ENCODE measurements around the gene HIVEP3.

HIVEP3 gene

GRCh38 chr1:41517062-41517438 is 401.7 kb downstream of the HIVEP3 start:
- TF ChIP-seq POLR2AphosphoS5 (IDR thresholded peaks at IDR 0.05; ENCODE audit: low read depth, low read length) (no peak), SIN3A (IDR thresholded peaks at IDR 0.05; ENCODE audit: borderline replicate concordance, insufficient read depth, low read length) (no peak)

GRCh38 chr1:41516168-41517061 is 402.3 kb downstream of the HIVEP3 start:
- TF ChIP-seq SIN3A (IDR thresholded peaks at IDR 0.05; ENCODE audit: borderline replicate concordance, insufficient read depth, low read length) (no peak), FOXP2 (optimal IDR thresholded peaks at IDR 0.05; ENCODE audit: borderline replicate concordance, extremely low read depth, extremely low read length, insufficient read depth) (peak; percentile 64), REST (IDR thresholded peaks at IDR 0.05; ENCODE audit: insufficient read depth in 1 of 2, low read depth in 2 of 2, low read length in 2 of 2) (peak; percentile 75 to 87), POLR2AphosphoS5 (IDR thresholded peaks at IDR 0.05; ENCODE audit: low read depth, low read length) (no peak)

GRCh38 chr1:41515778-41516167 is 402.9 kb downstream of the HIVEP3 start:
- TF ChIP-seq FOXP2 (optimal IDR thresholded peaks at IDR 0.05; ENCODE audit: borderline replicate concordance, extremely low read depth, extremely low read length, insufficient read depth) (no peak), POLR2AphosphoS5 (IDR thresholded peaks at IDR 0.05; ENCODE audit: low read depth, low read length) (no peak), TAF1 (IDR thresholded peaks at IDR 0.05; ENCODE audit: borderline replicate concordance, insufficient read depth, low read length) (no peak), SIN3A (IDR thresholded peaks at IDR 0.05; ENCODE audit: borderline replicate concordance, insufficient read depth, low read length) (no peak), REST (IDR thresholded peaks at IDR 0.05; ENCODE audit: insufficient read depth in 1 of 2, low read depth in 2 of 2, low read length in 2 of 2) (no peak)

GRCh38 chr1:41515131-41515678 is 403.5 kb downstream of the HIVEP3 start:
- TF ChIP-seq POLR2AphosphoS5 (IDR thresholded peaks at IDR 0.05; ENCODE audit: low read depth, low read length) (no peak), REST (IDR thresholded peaks at IDR 0.05; ENCODE audit: insufficient read depth in 1 of 2, low read depth in 2 of 2, low read length in 2 of 2) (no peak), TAF1 (IDR thresholded peaks at IDR 0.05; ENCODE audit: borderline replicate concordance, insufficient read depth, low read length) (no peak), SIN3A (IDR thresholded peaks at IDR 0.05; ENCODE audit: borderline replicate concordance, insufficient read depth, low read length) (no peak), FOXP2 (optimal IDR thresholded peaks at IDR 0.05; ENCODE audit: borderline replicate concordance, extremely low read depth, extremely low read length, insufficient read depth) (no peak)

- no peak for TF ChIP-seq TAF1 (IDR thresholded peaks at IDR 0.05; ENCODE audit: borderline replicate concordance, insufficient read depth, low read length)
- no peak for TF ChIP-seq REST (IDR thresholded peaks at IDR 0.05; ENCODE audit: insufficient read depth in 1 of 2, low read depth in 2 of 2, low read length in 2 of 2)
- no peak for TF ChIP-seq FOXP2 (optimal IDR thresholded peaks at IDR 0.05; ENCODE audit: borderline replicate concordance, extremely low read depth, extremely low read length, insufficient read depth)
- no peak for TF ChIP-seq SIN3A (IDR thresholded peaks at IDR 0.05; ENCODE audit: borderline replicate concordance, insufficient read depth, low read length)
- TF ChIP-seq POLR2AphosphoS5 (IDR thresholded peaks at IDR 0.05; ENCODE audit: low read depth, low read length), result no peak
Measured at GRCh38 chr1:41514381-41514780, 404.3 kb downstream of the HIVEP3 start.
